ENCODE results near the gene TWSG1. TPM values are rescaled to one million over a fixed set of nuclear protein-coding genes. Genes with fewer than 3 reads are reported as not detected.

Gene TWSG1
- total RNA-seq, 1 experiment from 2014 or later, result 29.1 TPM

- peaks cover under 1% of the 10 kb centered on the region for H3K27me3 Mint-ChIP-seq (ENCODE audit: unreplicated experiment)
- no peaks in the 10 kb centered on the region for H3K4me1 Mint-ChIP-seq (ENCODE audit: low read depth, unreplicated experiment)
- no peak overlapping the region for H3K27ac Mint-ChIP-seq (ENCODE audit: unreplicated experiment)
- no TSS peak for BruUV-seq (replicated peaks)
- intact Hi-C loops (cut with micrococcal nuclease; ENCODE audit: unreplicated experiment), result no loop called here
- H3K36me3 Mint-ChIP-seq (ENCODE audit: insufficient read depth, unreplicated experiment), result peaks cover under 1% of the 10 kb centered on the region
- no peak for DNase-seq
- no peak overlapping the region for H3K4me3 Mint-ChIP-seq (ENCODE audit: low read depth, unreplicated experiment)
- CTCF ChIA-PET, result no interaction called here
- H3K9me3 Mint-ChIP-seq (ENCODE audit: low read depth, unreplicated experiment), result no peaks in the 10 kb centered on the region
- no peak for TF ChIP-seq CTCF (IDR thresholded peaks at IDR 0.05; ENCODE audit: unreplicated experiment)
Measured at GRCh38 chr18:9328776-9329175, 5.8 kb upstream of the TWSG1 start.

GRCh38 chr18:9329471-9329870, 5.1 kb upstream of the TWSG1 start:
- Mint-ChIP-seq H3K4me1 (ENCODE audit: low read depth, unreplicated experiment) (no peaks in the 10 kb centered on the region), H3K9me3 (ENCODE audit: low read depth, unreplicated experiment) (no peaks in the 10 kb centered on the region), H3K4me3 (ENCODE audit: low read depth, unreplicated experiment) (no peak overlapping the region), H3K27ac (ENCODE audit: unreplicated experiment) (no peak overlapping the region), H3K36me3 (ENCODE audit: insufficient read depth, unreplicated experiment) (peaks cover 8% of the 10 kb centered on the region), H3K27me3 (ENCODE audit: unreplicated experiment) (no peaks in the 10 kb centered on the region)
- intact Hi-C loops (cut with micrococcal nuclease; ENCODE audit: unreplicated experiment), result no loop called here
- DNase-seq, result no peak
- CTCF ChIA-PET, result no interaction called here
- no TSS peak for BruUV-seq (replicated peaks)
- no peak for TF ChIP-seq CTCF (IDR thresholded peaks at IDR 0.05; ENCODE audit: unreplicated experiment)

GRCh38 chr18:9330419-9330818, 4.2 kb upstream of the TWSG1 start:
- intact Hi-C loops (cut with micrococcal nuclease; ENCODE audit: unreplicated experiment), result loop anchor here (10.0 kb wide), 1 partner anchor 256 kb away; no protein-coding TSS in a partner anchor
- Mint-ChIP-seq H3K27ac (ENCODE audit: unreplicated experiment) (no peak overlapping the region), H3K4me1 (ENCODE audit: low read depth, unreplicated experiment) (no peaks in the 10 kb centered on the region), H3K4me3 (ENCODE audit: low read depth, unreplicated experiment) (no peak overlapping the region), H3K36me3 (ENCODE audit: insufficient read depth, unreplicated experiment) (peaks cover 17% of the 10 kb centered on the region), H3K9me3 (ENCODE audit: low read depth, unreplicated experiment) (no peaks in the 10 kb centered on the region), H3K27me3 (ENCODE audit: unreplicated experiment) (no peaks in the 10 kb centered on the region)
- no peak for TF ChIP-seq CTCF (IDR thresholded peaks at IDR 0.05; ENCODE audit: unreplicated experiment)
- no TSS peak for BruUV-seq (replicated peaks)
- no peak for DNase-seq
- CTCF ChIA-PET, result no interaction called here

- Mint-ChIP-seq H3K27me3 (ENCODE audit: unreplicated experiment) (no peaks in the 10 kb centered on the region), H3K27ac (ENCODE audit: unreplicated experiment) (no peak overlapping the region), H3K36me3 (ENCODE audit: insufficient read depth, unreplicated experiment) (peaks cover 18% of the 10 kb centered on the region), H3K4me1 (ENCODE audit: low read depth, unreplicated experiment) (peaks cover 8% of the 10 kb centered on the region), H3K9me3 (ENCODE audit: low read depth, unreplicated experiment) (no peaks in the 10 kb centered on the region), H3K4me3 (ENCODE audit: low read depth, unreplicated experiment) (peak overlapping the region; percentile 87)
- TF ChIP-seq CTCF (IDR thresholded peaks at IDR 0.05; ENCODE audit: unreplicated experiment), result no peak
- intact Hi-C loops (cut with micrococcal nuclease; ENCODE audit: unreplicated experiment), result loop anchor here (10.0 kb wide), 1 partner anchor 259 kb away; no protein-coding TSS in a partner anchor
- BruUV-seq (replicated peaks), result TSS peak; percentile 52
- CTCF ChIA-PET, result interaction anchor here (0.6 to 1.7 kb wide), 14 partner anchors 31 to 594 kb away, joined by 3 to 12 read pairs (median 4); no protein-coding TSS in a partner anchor
- peak; percentile 18 for DNase-seq
Measured at GRCh38 chr18:9333441-9334328, 888 bp upstream of the TWSG1 start.

Measured in Calu3 (cell line).